ENCODE measurements around the gene HBE1. TPM values are rescaled to one million over a fixed set of nuclear protein-coding genes. Genes with fewer than 3 reads are reported as not detected.

The HBE1 gene
- total and polyA plus RNA-seq, 9 of the 15 experiments (the other 6 are each of a cell fraction or from before 2014, with no cell fraction given): 612 to 10,250 (median 2,181) TPM

GRCh38 chr11:5291207-5291838 lies 21.6 kb upstream of the HBE1 start (continued):
- TF ChIP-seq FOXJ3 (CRISPR knock-in tag; IDR thresholded peaks at IDR 0.05) (no peak), PREB (CRISPR knock-in tag; IDR thresholded peaks at IDR 0.05) (no peak), THRB (CRISPR knock-in tag; conservative IDR thresholded peaks at IDR 0.05) (no peak), ARNT (IDR thresholded peaks at IDR 0.05) (no peak), HOMEZ (CRISPR knock-in tag; IDR thresholded peaks at IDR 0.05) (no peak), TAF7 (tag; IDR thresholded peaks at IDR 0.05) (no peak), KDM2B (CRISPR knock-in tag; IDR thresholded peaks at IDR 0.05) (no peak), SMAD4 (CRISPR knock-in tag; conservative IDR thresholded peaks at IDR 0.05) (no peak), POLR2AphosphoS2 (IDR thresholded peaks at IDR 0.05; ENCODE audit: low read length) (no peak), REST (IDR thresholded peaks at IDR 0.05; ENCODE audit: borderline replicate concordance) (peak; percentile 93), REST (CRISPR knock-in tag; IDR thresholded peaks at IDR 0.05; ENCODE audit: low read depth) (no peak), MCM2 (IDR thresholded peaks at IDR 0.05; ENCODE audit: low read depth) (no peak), FIP1L1 (IDR thresholded peaks at IDR 0.05; ENCODE audit: low read depth, low read length, poor library complexity, severe bottlenecking) (no peak), DACH1 (IDR thresholded peaks at IDR 0.05; ENCODE audit: partially characterized antibody) (peak; percentile 39), FOSL1 (tag; conservative IDR thresholded peaks at IDR 0.05) (no peak), TBP (optimal IDR thresholded peaks at IDR 0.05; ENCODE audit: low read depth, low read length) (no peak), ZNF253 (CRISPR knock-in tag; conservative IDR thresholded peaks at IDR 0.05) (no peak)

Data from K562 (cell line).